Right forelimb (tissue), 1 donor: ENCODE results near the gene PNO1.
"Not testable (repeated sequence)": the region's sequence is repeated elsewhere in the genome, so short reads cannot be mapped to it uniquely, and the experiment has no call there.

Experiments
- DNase-seq: peaks from one replicate; pipeline ENCODE4 v3.0.0-alpha.2; 2018

Gene PNO1

DNA sequence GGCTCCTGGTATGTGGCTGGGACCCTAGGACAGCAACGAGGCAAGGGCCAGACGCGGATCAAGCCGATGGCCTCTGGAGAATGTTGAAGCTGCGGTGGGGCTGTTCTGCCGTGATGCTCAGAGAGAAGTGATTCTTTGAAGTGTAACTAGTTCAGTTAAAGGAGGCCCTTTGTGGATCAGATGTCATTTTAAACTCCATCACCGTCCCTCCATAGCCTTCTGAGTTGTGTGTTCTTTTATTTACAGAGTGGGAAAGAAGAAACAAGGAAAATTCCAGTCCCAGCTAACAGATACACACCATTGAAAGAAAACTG is 403 bp downstream of the PNO1 start:
- DNase-seq, result no peak

DNA sequence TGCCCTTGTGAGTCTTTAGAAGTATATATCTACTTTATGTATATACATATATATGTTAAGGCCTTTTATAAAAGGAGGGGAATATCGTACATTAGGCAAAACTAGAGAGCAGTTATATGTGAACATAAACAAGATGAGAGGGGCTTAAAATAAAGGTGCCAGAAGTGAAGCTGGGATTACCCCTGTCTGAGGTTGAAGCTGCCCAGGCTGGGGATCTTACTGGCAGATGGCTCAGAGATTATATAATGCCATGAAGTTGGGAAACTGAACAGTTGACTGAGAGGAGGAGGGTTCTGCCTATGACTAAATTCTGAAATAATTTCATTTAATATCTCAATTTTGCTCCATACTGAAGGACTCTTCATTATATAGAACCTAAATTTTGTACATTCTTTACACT is 6.0 kb downstream of the PNO1 start:
- DNase-seq, result no peak

DNA sequence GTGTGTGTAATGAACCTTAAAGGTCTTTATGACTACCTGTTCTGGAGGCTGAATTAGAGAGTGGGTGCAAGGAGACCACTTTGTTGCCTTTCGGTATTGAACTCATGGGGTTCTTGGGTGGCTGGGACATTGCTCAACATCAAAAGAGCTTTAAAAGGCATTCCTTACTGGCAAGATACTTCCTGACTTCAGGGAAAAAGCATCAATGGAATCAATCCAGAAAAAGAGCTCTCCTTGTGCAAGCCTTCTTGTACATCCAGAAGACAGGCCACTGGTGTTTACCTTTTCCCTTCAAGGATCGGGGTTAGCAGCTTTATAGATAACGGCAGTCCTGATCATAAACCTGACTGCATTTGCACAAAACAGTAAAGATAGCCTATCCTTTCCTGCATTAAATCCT is 9.5 kb downstream of the PNO1 start:
- no peak for DNase-seq

DNA sequence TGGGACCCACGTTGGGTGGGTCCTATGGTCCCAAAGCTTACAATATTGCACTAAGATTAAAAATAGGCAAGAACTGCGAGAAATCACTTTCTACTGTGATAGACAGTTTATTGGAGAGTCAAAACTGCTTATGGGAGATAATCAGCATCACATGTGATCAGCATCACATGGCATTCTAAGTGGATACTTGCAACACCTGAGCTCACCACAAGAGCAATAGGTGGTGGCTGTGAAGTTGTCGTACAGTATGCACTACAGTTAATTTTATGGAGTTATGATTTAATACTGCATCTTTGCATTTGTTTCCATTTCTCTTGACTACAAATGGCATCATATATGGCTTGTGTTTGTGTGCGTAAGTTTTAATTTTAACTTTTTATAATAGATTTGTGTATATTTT is 11.6 kb downstream of the PNO1 start:
- no peak for DNase-seq

DNA sequence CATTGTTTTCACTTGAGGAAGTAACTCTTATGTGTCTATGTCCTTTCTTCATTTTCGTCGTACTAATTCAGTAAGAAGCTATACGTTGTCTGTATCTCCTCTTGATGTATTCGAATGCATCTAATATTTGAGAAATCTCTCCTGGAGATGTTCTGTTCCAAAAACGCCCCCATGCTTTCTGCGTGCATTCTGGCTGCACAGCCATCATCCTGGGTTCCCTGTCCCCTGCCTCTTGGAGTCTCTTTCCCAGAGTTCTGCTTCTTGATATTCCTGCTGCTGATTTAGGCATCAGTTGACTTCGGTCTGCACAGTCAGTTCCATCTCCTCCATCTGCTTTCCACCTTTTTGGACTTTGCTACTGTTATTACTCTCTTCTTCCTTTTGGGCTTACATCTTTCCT is 13.5 kb downstream of the PNO1 start:
- DNase-seq, result no peak

DNA sequence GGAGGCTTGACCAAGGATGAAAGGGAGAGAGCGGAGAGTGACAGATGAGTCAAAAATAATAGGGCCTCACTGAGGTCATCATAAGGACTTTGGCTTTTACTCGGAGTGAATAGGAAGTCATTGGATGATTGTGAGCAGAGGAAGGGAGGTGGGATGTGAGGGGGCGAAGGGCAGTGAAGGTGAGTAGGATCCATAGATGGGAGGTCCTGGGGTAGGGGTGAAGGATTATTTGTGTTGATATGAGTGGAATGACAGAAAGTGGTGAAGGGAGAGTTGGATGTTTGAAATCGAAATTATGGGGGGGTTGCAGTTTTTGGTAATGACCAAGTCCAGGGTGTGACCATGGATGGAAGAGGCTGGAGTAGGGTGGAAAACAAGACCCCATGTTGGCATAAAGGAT is 14.0 kb downstream of the PNO1 start:
- DNase-seq, result no peak

DNA sequence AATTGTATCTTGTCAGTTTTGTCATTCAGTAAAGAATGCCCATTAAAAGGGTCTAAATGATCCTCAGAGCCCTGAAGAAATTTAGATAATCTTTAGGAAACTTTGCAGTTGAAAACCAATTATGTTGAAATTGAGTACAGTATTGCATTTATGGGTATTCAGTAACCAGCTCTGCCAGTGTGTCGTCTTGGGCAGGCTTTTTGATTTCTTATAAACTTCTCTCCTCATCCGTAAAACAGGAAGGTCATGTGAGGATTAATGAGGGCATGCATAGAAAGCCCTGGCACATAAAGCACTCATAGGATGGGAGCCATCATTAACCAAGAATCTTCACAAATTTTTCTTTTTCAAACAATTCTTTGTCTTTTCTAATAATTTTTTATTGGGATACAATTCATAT is 14.8 kb downstream of the PNO1 start:
- DNase-seq, result no peak

DNA sequence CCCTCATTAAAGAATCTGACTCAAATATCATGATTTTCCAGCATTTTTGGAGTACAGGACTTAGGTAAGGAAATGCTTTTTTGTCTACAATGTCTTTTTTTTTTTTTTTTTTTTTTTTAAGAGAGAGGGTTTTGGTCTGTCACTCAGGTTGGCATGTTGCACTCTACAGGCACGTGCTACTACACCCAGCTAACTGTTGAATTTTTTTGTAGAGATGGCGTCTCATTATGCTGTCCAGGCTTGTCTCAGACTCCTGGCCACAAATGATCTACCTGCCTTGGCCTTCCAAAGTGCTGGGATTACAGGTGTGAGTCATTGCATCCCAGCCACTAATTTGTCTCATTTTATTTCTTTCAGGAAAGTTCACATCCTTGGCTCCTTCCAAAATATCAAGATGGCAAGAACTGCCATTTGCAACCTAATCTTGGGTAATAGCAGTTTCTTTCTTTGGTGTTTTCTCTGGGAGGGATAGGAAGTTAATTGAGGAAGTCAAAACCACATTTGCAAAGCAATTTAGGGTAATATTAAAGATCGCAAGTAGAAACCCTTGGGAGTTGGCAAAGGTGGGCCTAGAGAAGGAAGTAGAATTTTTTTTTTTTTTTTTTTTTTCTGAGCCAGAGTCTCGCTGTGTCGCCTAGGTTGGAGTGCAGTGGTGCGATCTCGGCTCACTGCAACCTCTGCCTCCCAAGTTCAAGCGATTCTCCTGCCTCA is 15.5 kb downstream of the PNO1 start:
- no peak for DNase-seq

DNA sequence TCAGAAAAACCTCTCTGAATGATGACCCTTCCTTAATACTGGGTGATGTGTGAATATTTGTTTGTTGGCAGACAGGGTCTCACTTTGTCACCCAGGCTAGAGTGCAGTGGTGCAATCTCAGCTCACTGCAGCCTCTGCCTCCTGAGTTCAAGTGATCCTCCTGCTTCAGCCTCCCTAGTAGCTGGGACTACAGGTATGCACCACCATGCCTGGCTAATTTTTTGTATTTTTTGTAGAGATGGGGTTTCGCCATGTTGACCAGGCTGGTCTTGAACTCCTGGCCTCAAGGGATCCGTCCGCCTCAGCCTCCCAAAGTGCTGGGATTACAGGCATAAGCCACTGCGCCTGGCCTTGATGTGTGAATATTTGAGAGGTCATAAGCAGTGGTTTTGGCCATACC is 17.5 kb downstream of the PNO1 start:
- not testable (repeated sequence) for DNase-seq

DNA sequence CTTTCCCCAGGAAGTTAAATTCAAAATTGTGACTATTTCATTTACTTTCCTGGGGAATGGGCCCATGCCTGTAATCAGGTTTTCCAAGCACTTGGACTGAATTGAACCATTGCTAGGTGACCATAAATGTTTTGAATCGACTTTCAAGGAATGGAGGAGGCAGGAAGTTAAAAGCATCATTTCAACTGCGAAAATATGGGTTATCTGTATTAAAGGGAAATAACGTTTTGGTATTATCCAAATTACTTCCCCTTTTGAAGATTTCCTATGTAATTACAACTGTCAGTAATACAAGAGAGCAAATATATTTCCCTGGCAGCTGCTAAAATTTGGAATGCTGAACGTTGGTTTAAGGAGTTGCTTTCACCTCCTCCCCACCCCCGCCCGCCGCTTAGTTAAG is 19.0 kb downstream of the PNO1 start:
- no peak for DNase-seq

DNA sequence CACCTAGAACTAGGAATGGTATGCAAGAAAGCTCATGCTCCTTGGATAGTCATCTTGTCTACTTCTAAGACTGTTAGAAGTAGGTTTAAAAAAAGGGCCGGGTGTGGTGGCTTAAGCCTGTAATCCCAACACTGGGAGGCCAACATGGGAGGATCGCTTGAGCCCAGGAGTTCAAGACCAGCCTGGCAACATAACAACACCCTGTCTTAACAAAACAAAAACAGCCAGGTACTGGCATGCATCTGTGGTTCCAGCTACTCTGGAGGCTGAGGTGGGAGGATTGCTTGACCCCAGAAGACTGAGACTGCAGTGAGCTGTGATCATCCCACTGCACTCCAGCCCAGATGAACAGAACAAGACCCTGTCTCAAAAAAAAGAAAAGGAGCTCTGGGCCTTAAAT is 19.9 kb downstream of the PNO1 start:
- no peak for DNase-seq

DNA sequence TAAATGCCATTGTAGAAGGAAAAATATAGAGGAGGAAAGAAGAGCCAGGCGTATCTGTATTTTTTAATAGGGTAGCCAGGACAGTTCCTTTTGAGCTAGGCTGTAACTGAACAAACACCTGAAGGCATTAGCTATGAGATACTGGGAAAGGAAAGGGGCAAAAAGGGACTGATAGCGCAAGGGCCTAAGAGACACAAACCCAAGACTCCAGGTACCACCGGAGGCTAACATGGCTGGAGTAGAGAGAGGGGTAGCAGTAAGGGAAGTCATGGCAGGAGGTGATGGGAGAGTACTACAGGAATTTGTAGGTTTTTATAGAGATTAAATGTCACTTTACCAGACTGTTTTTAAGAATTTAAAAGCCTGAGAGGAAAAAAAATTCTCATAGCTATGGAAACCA is 20.7 kb downstream of the PNO1 start:
- DNase-seq, result no peak

DNA sequence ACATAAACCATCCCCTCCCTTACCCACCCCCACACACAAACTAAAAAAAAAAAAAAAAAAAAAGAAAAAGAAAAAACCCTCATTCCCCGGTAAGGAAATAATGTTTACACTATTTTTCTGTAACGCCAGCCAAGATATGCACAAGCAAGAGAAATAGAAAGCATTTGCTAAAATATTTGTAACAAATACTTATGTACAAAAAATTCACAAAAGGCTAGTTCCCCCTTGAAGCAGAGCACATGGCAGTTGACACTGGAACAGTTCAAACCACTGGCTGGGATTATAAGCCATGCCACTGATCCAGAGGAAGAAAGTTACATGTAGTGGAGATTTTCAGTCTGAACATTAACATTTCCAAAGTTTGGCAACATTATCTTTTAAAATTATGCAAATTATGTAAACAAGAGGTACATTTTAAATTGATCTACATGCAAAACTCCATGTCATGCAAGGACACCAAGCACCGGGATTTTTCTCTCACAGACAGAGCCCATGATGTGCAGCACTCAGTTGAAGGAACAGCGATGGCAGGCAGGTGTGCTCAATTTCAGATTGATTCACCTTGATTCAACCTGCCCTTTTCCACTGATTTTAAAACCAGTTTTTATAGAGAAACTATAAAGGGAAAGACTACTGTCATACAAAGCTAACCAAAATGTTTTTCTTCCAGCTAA is 21.4 kb downstream of the PNO1 start:
- no peak for DNase-seq

DNA sequence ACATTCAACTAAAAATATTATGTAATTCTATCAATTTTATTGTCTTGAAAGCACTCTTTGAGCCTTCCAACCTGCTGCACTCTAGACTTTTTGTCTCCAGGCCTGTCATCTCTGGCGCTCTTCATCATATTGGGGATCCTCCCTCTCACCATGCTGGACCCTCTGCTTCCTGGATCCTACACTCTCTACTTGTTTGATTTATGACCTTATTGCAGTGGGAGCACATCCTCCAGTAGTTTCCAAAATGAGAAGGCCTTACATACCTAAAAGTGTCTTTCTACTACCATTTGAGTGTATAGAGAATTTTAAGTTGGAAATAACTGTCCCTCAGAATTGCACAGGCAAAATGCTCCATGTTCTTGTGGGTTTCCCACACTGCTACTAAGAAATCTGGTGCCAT is 25.2 kb downstream of the PNO1 start:
- DNase-seq, result no peak

DNA sequence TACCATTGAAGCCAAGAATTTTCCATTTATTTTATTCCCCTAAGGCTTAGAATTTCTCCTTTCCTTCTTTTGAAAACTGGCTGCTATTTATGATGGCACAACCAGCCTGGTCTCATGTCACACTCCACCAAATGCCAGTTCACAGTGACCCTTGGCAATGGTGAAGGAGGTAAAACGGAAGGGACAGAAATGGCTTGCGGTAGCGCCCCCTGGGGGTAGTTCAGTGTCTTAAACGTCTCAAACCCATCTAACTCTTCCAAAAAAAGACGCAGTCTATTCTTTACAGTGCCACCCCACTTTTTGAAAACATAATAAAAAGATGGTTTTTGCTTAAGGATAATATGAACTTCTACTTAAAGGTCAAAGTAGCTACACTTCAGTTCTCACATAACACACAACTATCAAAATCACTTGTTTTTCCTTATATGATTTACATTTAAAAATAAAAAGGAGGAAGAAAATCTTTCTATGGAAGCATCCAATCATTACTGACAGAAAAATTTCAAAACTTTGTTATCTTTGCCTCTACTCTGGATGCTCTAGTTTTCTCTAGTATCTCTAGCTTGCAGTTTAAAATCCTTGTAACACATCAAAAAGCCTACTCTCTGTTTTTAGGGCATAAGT is 28.0 kb downstream of the PNO1 start:
- no peak for DNase-seq

DNA sequence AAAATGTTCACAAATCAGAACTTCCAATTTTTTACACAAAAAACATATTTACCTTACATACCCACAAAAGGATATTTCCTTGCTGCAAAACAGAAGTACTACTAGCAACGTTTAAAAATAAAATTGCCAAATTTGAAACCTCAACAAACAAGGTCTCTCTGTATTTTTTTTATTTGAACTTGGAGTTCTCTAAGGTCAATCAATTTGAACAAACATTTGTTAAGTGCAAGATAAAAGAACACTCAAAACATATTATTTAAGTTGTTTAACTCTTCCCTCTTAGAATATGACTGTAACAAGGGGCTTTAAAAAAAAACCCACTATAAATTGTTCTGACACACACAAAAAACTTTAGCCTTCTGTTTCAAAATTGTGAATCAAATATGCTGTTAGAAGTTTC is 29.6 kb downstream of the PNO1 start:
- no peak for DNase-seq

DNA sequence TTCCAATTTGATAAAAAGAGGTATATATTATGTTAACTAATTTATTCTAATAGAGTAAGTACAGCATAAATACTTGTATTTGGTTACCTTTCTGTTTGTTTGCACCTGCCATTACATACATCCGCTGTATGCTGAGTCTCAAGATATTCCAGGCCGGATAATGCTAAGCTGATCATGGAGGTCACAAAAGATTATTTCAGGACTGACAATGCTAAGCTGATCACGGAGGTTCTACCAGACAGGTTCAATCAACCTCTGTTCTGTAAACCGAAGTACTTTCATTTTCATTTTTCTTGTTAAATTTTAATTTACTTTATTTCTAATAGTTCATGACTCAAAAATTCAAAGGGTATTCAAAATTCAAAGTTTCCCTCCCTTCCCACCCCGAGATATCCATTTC is 31.1 kb downstream of the PNO1 start:
- DNase-seq, result no peak

DNA sequence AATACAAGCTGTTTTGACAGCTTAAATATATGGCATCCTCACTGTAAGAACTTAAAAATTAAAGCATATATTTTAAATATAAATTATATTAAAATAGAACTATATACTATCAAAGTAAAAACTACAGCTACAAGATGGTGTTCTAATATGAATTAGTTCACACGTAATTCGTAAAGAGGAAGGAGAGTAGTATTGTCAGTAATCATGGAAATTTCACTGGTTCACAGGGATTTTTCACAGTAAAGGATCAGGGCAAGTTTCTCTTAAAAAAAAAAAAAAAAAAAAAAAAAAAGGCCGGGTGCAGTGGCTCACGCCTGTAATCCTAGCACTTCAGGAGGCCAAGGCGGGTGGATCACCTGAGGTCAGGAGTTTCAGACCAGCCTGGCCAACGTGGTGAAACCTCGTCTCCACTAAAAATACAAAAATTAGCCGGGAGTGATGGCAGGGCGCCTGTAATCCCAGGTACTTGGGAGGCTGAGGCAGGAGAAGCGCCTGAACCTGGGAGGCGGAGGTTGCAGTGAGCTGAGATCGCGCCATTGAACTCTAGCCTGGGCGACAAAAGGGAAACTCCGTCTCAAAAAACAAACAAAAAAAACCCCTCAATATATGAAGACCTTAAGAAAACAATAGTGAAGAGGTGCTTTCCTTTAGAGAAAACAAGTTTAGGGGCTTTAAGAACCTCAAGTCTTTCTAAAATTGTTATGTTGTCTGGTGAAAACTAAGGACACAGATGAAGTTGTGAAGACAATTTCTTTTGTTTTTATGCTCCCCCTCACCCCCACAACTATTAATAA is 32.5 kb downstream of the PNO1 start:
- no peak for DNase-seq

DNA sequence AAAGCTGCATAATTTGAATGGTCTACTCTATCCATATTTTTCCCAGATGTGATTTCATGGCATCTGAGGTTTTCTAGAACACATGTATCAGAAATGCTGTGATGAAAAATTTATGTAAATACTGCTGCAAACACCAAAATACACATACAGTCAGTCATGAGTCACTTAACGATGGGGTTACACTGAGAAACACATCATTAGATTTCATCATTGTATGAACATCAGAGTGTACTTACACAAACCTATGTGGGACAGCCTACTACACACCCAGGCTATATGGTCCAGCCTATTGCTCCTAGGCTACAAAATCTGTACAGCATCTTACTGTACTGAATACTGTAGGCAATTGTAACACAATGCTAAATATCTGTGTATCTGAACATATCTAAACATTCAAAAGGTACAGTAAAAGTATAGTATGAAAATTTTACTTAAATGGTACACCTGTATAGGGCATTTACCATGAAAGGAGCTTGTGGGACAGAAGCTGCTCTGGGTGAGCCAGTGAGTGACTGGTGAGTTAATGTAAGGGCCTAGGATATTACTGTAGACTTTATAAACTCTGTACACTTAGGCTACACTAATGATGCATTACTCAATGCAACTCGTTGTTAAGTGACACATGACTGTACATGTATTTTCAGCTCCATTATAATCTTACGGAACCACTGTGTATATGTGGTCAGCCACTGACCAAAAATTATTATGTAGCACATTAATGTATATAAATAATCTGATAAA is 33.5 kb downstream of the PNO1 start:
- no peak for DNase-seq

DNA sequence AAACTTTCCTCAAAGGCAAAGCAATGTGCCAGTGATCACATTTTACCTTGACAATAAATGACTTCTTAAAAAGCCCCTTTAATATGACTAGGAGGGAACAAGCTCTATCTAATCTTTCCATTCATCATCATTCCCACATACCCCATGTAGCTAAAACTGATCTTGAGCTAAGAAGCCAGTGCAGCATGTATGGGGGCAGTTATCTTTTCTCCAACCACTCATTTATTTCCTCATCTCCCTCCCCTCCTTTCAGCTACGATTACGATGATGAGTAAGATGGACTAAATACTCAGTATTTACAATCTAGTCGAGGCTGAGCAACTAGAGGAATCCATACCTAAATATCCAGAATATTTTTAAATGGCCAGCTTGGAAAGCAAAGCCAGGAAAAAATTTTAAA is 35.5 kb downstream of the PNO1 start:
- no peak for DNase-seq

DNA sequence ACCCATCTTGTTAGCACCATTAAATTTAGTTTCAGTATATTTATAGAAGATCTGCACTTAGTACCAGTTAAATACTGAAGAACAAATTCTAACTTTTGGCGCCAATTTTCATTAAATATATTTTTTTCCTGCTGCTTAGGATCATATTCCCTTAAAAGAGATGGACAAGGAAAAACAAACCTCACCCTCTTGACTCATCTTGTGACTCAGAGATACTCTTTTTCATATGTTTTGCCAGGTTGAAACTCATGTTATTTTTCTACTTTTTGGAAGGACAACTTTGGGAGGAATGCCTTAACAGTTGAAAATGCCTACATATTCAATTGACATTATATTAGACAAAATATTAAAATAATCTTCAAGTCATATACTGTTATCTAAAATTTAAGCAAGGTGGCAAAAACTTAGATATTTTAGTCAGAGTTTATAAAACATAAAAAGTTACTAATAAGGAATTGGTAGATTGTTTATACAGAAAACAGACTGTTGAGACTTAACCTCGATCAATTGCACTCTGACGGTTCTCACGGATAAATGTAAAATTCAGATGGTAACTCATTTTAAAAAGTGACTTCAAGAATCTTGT is 36.2 kb downstream of the PNO1 start:
- no peak for DNase-seq

DNA sequence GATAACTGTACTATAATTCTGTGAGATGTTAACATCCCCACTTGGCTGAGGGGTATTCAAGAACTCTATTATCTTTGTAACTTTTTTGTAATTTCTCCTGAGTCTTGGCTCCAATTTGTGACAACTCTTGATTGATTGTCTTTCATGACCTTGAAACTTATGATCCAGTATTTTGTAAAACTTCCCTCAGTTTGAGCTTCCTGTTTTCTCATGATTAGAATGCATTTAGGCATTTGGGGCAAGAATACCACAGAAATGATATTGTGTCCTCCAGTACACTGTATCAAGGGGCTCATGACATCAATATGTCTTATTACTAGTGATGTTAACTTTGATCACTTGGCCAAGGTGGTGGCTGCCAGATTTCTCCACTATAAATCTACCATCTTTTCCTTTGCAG is 37.4 kb downstream of the PNO1 start:
- DNase-seq, result no peak
